ENCODE data around the gene STRN.
"Not testable (repeated sequence)": the region's sequence is repeated elsewhere in the genome, so short reads cannot be mapped to it uniquely, and the experiment has no call there.

Gene STRN

GRCh38 chr2:36902385-36903120, 63.8 kb downstream of the STRN start:
- no peak for DNase-seq

- DNase-seq = no peak
Observed at GRCh38 chr2:36892805-36893204, 73.5 kb downstream of the STRN start.

GRCh38 chr2:36889795-36890194, 76.5 kb downstream of the STRN start:
- DNase-seq = peak; percentile 2

GRCh38 chr2:36887095-36887494, 79.2 kb downstream of the STRN start:
- DNase-seq = not testable (repeated sequence)

GRCh38 chr2:36886664-36887063, 79.7 kb downstream of the STRN start:
- DNase-seq = no peak

- no peak for DNase-seq
Observed at GRCh38 chr2:36885605-36886004, 80.7 kb downstream of the STRN start.

- DNase-seq = no peak
Observed at GRCh38 chr2:36882532-36882931, 83.8 kb downstream of the STRN start.

- DNase-seq = no peak
Observed at GRCh38 chr2:36881816-36882215, 84.5 kb downstream of the STRN start.

- no peak for DNase-seq
Observed at GRCh38 chr2:36878429-36878828, 87.9 kb downstream of the STRN start.

GRCh38 chr2:36871068-36871707, 95.1 kb downstream of the STRN start:
- DNase-seq = no peak

GRCh38 chr2:36869606-36870005, 96.7 kb downstream of the STRN start:
- no peak for DNase-seq

- no peak for DNase-seq
Observed at GRCh38 chr2:36861896-36862295, 104.4 kb downstream of the STRN start.

GRCh38 chr2:36859366-36859792, 107.0 kb downstream of the STRN start:
- DNase-seq = no peak

GRCh38 chr2:36858551-36859365, 107.6 kb downstream of the STRN start:
- DNase-seq = no peak

GRCh38 chr2:36857713-36858112, 108.6 kb downstream of the STRN start:
- DNase-seq = no peak

- no peak for DNase-seq
Observed at GRCh38 chr2:36855429-36855828, 110.9 kb downstream of the STRN start.

- no peak for DNase-seq
Observed at GRCh38 chr2:36854241-36854640, 112.1 kb downstream of the STRN start.

GRCh38 chr2:36849265-36849664, 117.1 kb downstream of the STRN start:
- no peak for DNase-seq

- no peak for DNase-seq
Observed at GRCh38 chr2:36843838-36844237, 122.5 kb downstream of the STRN start.

GRCh38 chr2:36839976-36840617, 126.2 kb downstream of the STRN start:
- DNase-seq = no peak

- DNase-seq = no peak
Observed at GRCh38 chr2:36834731-36835524, 131.4 kb downstream of the STRN start.

GRCh38 chr2:36834203-36834602, 132.1 kb downstream of the STRN start:
- DNase-seq = no peak
